Stimulated activated CD8-positive, alpha-beta memory T cell treated with anti-CD3 and anti-CD28 coated beads, Interleukin-4, amount 100 ng/mL, for 4 hours (primary cell): Measurements from ENCODE around the gene CREBBP.

Experiments
- DNase-seq, 2 donors: peaks; one replicate each; pipeline ENCODE4 v3.0.0-alpha.2; 2020; ENCODE audit warnings: low read depth in 2 of 2, low spot score in 1 of 2

Gene CREBBP

DNA sequence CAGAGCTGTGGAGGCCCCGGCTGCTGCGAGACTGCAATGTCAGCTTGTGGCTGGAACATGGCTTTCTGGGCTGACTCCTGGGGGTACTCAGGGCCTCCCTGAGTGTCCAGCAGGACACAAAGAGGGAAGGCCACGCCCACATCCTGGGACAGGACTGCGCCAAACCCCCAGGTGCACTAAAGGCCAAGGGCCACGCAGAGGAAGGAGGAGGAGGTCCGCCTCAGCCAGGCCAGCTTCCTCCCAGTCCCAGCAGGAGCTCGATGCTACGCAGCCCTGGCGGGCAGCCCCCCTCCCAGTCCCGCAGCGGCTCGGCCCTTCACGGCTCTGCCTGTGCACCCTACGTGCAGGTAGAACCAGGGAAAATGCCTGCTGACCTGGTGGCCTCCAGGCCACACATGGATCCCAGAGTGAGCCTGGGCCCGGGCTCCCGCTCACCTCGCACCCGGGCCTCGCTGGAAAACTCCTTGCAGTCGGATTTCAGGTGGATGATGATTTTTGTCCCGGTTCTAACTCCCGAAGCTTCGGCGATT is 204.8 kb downstream of the CREBBP start:
- DNase-seq: no peak
